SH-SY5Y (cell line): ENCODE data around the gene ADRA2B.

ENCODE experiments used
- GATA2 ChIP-seq: IDR thresholded peaks from 2 replicates; pipeline ENCODE4 v1.6.1; 2011; ENCODE audit warnings: mild to moderate bottlenecking, low read depth, low read length
- GATA3 ChIP-seq: IDR thresholded peaks from 2 replicates; pipeline ENCODE4 v1.6.1; 2011; ENCODE audit warnings: low read depth, mild to moderate bottlenecking, low read length, moderate library complexity

- TF ChIP-seq GATA3: no peak
- TF ChIP-seq GATA2: no peak
Measured at GRCh38 chr2:96129528-96130120, 13.3 kb upstream of the ADRA2B start.
